Neural crest cell (in vitro differentiated cells): ENCODE data around the gene ABCB6. TPM values are rescaled to one million over a fixed set of nuclear protein-coding genes. Genes with fewer than 3 reads are reported as not detected.

ENCODE experiments used
- DNase-seq: peaks from one replicate; pipeline ENCODE4 v3.0.0; 2021; ENCODE audit warnings: low read depth, mixed read lengths, low spot score
- H3K27ac Mint-ChIP-seq: one replicate; pipeline ENCODE4 v1.8.0; 2021; ENCODE audit warnings: mild to moderate bottlenecking, mixed read lengths; ENCODE audit not compliant: unreplicated experiment
- H3K27me3 Mint-ChIP-seq: 2 replicates; pipeline ENCODE4 v1.8.0; 2021; ENCODE audit warnings: low read depth, mild to moderate bottlenecking, mixed read lengths
- H3K36me3 Mint-ChIP-seq: 2 replicates; pipeline ENCODE4 v1.8.0; 2021; ENCODE audit warnings: low read depth, mild to moderate bottlenecking, mixed read lengths
- H3K4me1 Mint-ChIP-seq: 2 replicates; pipeline ENCODE4 v1.8.0; 2021; ENCODE audit warnings: mixed read lengths
- H3K4me3 Mint-ChIP-seq: one replicate; pipeline ENCODE4 v1.8.0; 2021; ENCODE audit warnings: mild to moderate bottlenecking, mixed read lengths
- H3K9me3 Mint-ChIP-seq: 2 replicates; pipeline ENCODE4 v1.8.0; 2021; ENCODE audit warnings: mixed read lengths
- total RNA-seq: library from RNA; stranded (reverse); gene quantifications from 2 replicates; pipeline ENCODE4 v1.2.1, GENCODE V29; 2021
- TF ChIP-seq, protein P1 (sequence below): fragments of 200-600 bp; sonication (generic); conservative IDR thresholded peaks from 2 replicates; pipeline ENCODE4 v1.5.0; 2021; ENCODE audit warnings: antibody characterized with exemption, mild to moderate bottlenecking

ABCB6 gene
- total RNA-seq, 1 donor from 2014 or later: 39.1 TPM

DNA sequence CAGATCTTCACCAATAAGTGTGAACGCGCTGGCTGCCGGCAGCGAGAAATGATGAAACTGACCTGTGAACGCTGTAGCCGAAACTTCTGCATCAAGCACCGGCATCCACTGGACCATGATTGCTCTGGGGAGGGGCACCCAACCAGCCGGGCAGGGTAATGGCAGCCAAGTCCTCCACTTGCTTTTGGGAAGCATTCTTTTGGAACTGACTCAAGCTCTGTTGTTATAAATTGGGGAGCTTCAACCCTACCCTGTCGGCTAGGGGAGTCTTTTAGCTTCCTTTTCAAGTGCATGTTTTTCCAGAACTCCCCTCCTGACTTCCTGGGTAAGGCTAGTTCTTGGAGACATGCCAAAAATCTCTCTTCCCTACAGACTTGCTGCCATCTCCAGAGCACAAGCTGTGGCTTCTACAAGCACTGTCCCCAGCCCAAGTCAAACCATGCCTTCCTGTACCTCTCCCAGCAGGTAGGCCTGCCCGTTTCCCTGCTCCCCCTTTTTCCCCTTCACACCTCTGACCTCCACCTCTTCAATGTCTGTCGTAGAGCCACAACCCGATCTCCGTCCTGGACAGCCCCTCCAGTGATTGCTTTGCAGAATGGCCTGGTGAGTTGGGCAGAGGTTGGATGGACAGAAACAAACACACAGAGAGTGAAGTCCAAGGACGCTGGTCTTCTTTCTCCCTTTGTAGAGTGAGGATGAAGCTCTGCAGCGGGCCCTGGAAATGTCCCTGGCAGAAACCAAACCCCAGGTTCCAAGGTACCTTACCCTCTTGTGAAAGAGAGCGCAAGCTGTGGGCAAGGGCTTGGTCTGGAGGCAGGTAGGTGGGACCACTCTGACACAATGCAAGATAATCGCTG lies 10.6 kb downstream of the ABCB6 start:
- H3K4me3 Mint-ChIP-seq: peak overlapping the region; percentile 92
- H3K27me3 Mint-ChIP-seq: peaks cover 3% of the 10 kb centered on the region
- H3K4me1 Mint-ChIP-seq: peaks cover 21% of the 10 kb centered on the region
- H3K9me3 Mint-ChIP-seq: peaks cover 2% of the 10 kb centered on the region
- TF ChIP-seq, protein P1, sequence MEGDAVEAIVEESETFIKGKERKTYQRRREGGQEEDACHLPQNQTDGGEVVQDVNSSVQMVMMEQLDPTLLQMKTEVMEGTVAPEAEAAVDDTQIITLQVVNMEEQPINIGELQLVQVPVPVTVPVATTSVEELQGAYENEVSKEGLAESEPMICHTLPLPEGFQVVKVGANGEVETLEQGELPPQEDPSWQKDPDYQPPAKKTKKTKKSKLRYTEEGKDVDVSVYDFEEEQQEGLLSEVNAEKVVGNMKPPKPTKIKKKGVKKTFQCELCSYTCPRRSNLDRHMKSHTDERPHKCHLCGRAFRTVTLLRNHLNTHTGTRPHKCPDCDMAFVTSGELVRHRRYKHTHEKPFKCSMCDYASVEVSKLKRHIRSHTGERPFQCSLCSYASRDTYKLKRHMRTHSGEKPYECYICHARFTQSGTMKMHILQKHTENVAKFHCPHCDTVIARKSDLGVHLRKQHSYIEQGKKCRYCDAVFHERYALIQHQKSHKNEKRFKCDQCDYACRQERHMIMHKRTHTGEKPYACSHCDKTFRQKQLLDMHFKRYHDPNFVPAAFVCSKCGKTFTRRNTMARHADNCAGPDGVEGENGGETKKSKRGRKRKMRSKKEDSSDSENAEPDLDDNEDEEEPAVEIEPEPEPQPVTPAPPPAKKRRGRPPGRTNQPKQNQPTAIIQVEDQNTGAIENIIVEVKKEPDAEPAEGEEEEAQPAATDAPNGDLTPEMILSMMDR: no peak
- H3K36me3 Mint-ChIP-seq: peaks cover 4% of the 10 kb centered on the region
- peak overlapping the region; percentile 92 for H3K27ac Mint-ChIP-seq
- no peak for DNase-seq

DNA sequence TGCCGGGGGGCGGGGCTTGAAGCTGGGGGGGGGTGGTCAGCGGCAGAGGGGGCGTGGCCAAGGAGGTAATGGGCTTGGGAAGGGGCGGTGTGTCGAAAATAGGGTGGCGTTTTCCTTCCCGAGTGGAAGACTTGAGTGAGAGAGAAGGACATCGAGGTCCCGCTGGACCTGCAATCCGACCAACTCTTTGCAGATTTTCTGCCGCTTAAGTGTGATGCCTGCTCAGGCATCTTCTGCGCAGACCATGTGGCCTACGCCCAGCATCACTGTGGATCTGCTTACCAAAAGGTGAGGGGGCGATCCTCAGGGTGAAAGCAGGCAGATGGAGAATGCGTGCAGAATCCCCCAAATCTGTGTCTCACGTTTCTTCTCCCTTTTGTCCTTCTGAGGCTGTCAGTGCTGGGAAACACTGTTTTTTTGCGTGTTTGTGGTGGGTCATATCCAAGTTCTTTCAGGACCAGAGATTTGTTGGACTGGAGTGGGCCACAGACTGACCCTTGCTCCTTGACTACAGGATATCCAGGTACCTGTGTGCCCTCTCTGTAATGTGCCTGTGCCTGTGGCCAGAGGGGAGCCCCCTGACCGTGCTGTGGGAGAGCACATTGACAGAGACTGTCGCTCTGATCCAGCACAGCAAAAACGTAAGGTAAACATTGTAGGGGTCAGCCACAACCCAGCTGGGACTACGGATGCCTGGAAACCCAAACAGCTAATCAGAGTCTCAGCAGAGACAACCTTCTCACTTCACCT lies 11.4 kb downstream of the ABCB6 start:
- DNase-seq: no peak
- peaks cover 21% of the 10 kb centered on the region for H3K4me1 Mint-ChIP-seq
- peaks cover 2% of the 10 kb centered on the region for H3K9me3 Mint-ChIP-seq
- peaks cover 3% of the 10 kb centered on the region for H3K27me3 Mint-ChIP-seq
- TF ChIP-seq, protein P1: no peak
- peaks cover 4% of the 10 kb centered on the region for H3K36me3 Mint-ChIP-seq
- peak overlapping the region; percentile 92 for H3K4me3 Mint-ChIP-seq
- H3K27ac Mint-ChIP-seq: peak overlapping the region; percentile 64

DNA sequence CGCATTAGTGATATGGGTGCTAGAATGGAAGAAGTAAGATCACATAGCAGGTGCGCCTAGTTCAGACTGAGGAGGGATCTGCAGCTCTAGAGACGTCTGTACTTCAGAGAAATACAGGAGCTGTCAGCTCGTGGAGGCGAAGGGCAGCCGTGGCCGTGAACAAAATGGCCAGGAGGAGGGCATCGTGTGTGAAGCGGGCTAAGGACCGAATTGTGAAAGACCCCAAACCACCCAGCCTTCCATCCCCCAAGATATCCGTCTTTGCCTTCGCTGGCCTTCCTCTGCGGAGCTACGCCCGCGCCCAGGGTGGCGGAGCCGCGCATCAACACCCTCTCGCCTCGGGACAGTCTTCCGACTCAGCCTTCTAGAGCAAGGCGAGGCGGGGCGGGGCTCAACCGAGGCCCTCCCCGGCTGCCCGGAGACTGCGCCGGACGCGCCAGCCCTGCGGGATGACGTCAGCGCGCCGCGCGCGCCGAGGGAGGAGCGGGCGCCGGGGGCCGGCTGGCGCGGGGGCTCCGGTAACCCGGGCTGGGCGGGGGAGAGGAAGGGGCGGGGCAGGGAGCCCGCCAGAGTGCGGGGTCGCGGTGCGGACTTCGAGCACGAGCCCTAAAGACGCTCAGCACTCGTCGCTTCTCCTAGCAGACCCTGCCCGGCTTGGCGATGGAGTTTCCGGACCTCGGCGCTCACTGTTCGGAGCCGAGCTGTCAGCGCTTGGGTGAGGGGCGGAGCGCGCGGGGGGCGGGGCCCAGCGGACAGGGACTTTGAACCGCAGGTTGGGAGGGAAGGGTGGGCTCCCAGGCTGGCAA lies 12.2 kb downstream of the ABCB6 start, which contains the start of gene ZFAND2B:
Gene ZFAND2B (plus strand): TSS at position 455 of the 806 bp plus-strand sequence. CDS start 206 bp downstream, at position 661.
- peak within 1 kb of the TSS; percentile 92 for H3K4me3 Mint-ChIP-seq
- TF ChIP-seq, protein P1: peak; percentile 39
- peaks cover 4% of the 10 kb centered on the region for H3K36me3 Mint-ChIP-seq
- H3K27me3 Mint-ChIP-seq: peaks cover 3% of the 10 kb centered on the region
- peaks cover 21% of the 10 kb centered on the region for H3K4me1 Mint-ChIP-seq
- DNase-seq: peak; percentile 89
- H3K9me3 Mint-ChIP-seq: peaks cover 2% of the 10 kb centered on the region
- H3K27ac Mint-ChIP-seq: peak within 1 kb of the TSS; percentile 96

DNA sequence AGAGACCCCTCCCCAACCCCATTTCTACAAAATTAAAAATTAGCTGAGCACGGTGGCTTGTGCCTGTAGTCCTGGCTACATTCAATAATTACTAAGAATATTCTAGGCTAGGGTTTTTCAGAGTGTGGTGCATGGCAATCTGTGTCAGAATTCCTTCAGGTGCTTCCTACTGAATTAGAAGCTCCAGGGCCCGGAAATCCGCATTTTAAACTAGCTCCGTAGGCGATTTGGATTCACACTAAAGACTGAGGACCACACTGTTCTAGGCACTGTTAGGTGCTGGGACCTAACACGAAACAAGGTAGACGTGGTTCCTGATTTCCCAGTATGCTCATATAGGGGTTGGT lies 12.8 kb downstream of the ABCB6 start:
- Mint-ChIP-seq H3K27me3 (peaks cover 3% of the 10 kb centered on the region), H3K9me3 (peaks cover 4% of the 10 kb centered on the region), H3K4me1 (peaks cover 23% of the 10 kb centered on the region), H3K36me3 (peaks cover 4% of the 10 kb centered on the region), H3K27ac (peak overlapping the region; percentile 96), H3K4me3 (peak overlapping the region; percentile 92)
- no peak for DNase-seq
- TF ChIP-seq, protein P1: no peak

DNA sequence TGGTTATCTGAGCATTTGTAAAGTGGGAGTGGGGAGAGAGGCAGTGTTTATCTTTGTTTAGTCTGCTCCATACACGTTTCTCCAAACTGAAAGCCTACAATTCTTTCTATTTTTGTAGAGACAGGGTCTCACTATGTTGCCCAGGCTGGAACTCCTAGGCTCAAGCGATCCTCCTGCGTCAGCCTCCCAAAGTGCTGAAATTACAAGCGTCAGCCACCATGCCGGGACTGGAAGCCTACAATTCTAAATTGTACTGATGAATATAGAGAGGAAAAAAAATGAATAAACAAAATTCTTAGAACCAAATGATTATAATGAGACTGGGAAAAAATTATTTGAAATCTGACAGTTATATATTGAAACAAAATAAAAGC lies 13.6 kb downstream of the ABCB6 start:
- no peak for DNase-seq
- Mint-ChIP-seq H3K4me1 (peaks cover 29% of the 10 kb centered on the region), H3K27me3 (peaks cover 3% of the 10 kb centered on the region), H3K9me3 (peaks cover 7% of the 10 kb centered on the region), H3K4me3 (peak overlapping the region; percentile 67), H3K27ac (no peak overlapping the region), H3K36me3 (peaks cover 9% of the 10 kb centered on the region)
- TF ChIP-seq, protein P1: no peak
